ENCODE measurements around the gene ATE1. TPM values are rescaled to one million over a fixed set of nuclear protein-coding genes. Genes with fewer than 3 reads are reported as not detected.
A peak's percentile ranks its signal among the peaks of the same experiment; 100 is the strongest.
"Not testable (repeated sequence)": the region's sequence is repeated elsewhere in the genome, so short reads cannot be mapped to it uniquely, and the experiment has no call there.

The ATE1 gene
- total and polyA plus RNA-seq, 4 donors, result 4.2 to 47.8 (median 13.2) TPM

- WGBS, 2 donors, result 0% methylated on average over 91 to 101 of the region's 101 CpGs
- Histone ChIP-seq H3K9ac (ENCODE audit: insufficient read depth in 1 of 2, low read length in 2 of 2) (peak within 1 kb of the TSS; percentile 55 to 69), H3K4me1 (ENCODE audit: control insufficient read depth in 5 of 5, insufficient read depth in 5 of 5, low read length in 5 of 5) (peaks cover 6 to 12% (median 6%) of the 10 kb centered on the region in 5 donors), H3K27me3 (ENCODE audit: control insufficient read depth in 3 of 3, insufficient read depth in 3 of 3, low read length in 2 of 3) (no peaks in the 10 kb centered on the region), H3K9me3 (ENCODE audit: control insufficient read depth in 4 of 4, insufficient read depth in 3 of 4, low read length in 3 of 4) (no peaks in the 10 kb centered on the region), H3K4me3 (peak within 1 kb of the TSS; percentile 70), H3K27ac (ENCODE audit: low read depth in 1 of 2, low read length in 1 of 2) (peak within 1 kb of the TSS; percentile 92 to 99), H3K36me3 (ENCODE audit: control insufficient read depth in 4 of 4, insufficient read depth in 4 of 4, low read length in 4 of 4) (peaks cover 0 to 8% (median 5%) of the 10 kb centered on the region in 4 donors)
- DNase-seq, result peak; percentile 84 to 90 (median 85)
- TF ChIP-seq, protein P1, sequence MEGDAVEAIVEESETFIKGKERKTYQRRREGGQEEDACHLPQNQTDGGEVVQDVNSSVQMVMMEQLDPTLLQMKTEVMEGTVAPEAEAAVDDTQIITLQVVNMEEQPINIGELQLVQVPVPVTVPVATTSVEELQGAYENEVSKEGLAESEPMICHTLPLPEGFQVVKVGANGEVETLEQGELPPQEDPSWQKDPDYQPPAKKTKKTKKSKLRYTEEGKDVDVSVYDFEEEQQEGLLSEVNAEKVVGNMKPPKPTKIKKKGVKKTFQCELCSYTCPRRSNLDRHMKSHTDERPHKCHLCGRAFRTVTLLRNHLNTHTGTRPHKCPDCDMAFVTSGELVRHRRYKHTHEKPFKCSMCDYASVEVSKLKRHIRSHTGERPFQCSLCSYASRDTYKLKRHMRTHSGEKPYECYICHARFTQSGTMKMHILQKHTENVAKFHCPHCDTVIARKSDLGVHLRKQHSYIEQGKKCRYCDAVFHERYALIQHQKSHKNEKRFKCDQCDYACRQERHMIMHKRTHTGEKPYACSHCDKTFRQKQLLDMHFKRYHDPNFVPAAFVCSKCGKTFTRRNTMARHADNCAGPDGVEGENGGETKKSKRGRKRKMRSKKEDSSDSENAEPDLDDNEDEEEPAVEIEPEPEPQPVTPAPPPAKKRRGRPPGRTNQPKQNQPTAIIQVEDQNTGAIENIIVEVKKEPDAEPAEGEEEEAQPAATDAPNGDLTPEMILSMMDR (IDR thresholded peaks at IDR 0.05; ENCODE audit: control extremely low read depth, extremely low read depth), result peak; percentile 33
- ATAC-seq (ENCODE audit: insufficient read depth, low FRiP score), result peak; percentile 91
These were observed 46.9 kb upstream of the ATE1 start, which contains the start of gene NSMCE4A for GRCh38 chr10:121974535-121975294. Gene NSMCE4A (minus strand): TSS chr10:121975217. CDS start chr10:121975165, 52 bp downstream.

GRCh38 chr10:121974019-121974534 lies 46.2 kb upstream of the ATE1 start:
- TF ChIP-seq, protein P1 (IDR thresholded peaks at IDR 0.05; ENCODE audit: control extremely low read depth, extremely low read depth), result no peak
- Histone ChIP-seq H3K4me3 (peak overlapping the region; percentile 70), H3K9ac (ENCODE audit: insufficient read depth in 1 of 2, low read length in 2 of 2) (peak overlapping the region; percentile 55 to 61), H3K27ac (ENCODE audit: low read depth in 1 of 2, low read length in 1 of 2) (peak overlapping the region; percentile 92 to 99), H3K36me3 (ENCODE audit: control insufficient read depth in 4 of 4, insufficient read depth in 4 of 4, low read length in 4 of 4) (peaks cover 2 to 10% (median 8%) of the 10 kb centered on the region in 4 donors), H3K27me3 (ENCODE audit: control insufficient read depth in 3 of 3, insufficient read depth in 3 of 3, low read length in 2 of 3) (no peaks in the 10 kb centered on the region), H3K9me3 (ENCODE audit: control insufficient read depth in 4 of 4, insufficient read depth in 3 of 4, low read length in 3 of 4) (no peaks in the 10 kb centered on the region), H3K4me1 (ENCODE audit: control insufficient read depth in 5 of 5, insufficient read depth in 5 of 5, low read length in 5 of 5) (peaks cover 6 to 12% (median 6%) of the 10 kb centered on the region in 5 donors)
- DNase-seq (no peak), ATAC-seq (ENCODE audit: insufficient read depth, low FRiP score) (no peak)
- WGBS, 2 donors, result 10 to 13% methylated on average over 21 of the region's 21 CpGs

DNA sequence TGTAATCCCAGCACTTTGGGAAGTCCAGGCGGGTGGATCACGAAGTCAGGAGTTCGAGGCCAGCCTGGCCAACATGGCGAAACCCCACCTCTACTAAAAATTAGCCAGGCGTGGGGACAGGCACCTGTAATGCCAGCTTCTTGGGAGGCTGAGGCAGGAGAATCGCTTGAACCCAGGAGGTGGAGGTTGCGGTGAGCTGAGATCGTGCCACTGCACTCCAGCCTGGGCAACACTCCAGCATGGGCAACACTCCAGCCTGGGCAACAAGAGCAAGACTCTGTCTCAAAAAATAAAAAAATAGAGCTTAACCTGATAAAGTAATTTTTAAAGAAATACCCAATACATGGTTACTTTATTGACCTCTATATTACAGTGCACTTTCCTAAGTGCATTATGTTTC lies 41.3 kb upstream of the ATE1 start:
- not testable (repeated sequence) for DNase-seq; H3K9ac ChIP-seq (ENCODE audit: insufficient read depth in 1 of 2, low read length in 2 of 2); H3K9me3 ChIP-seq (ENCODE audit: control insufficient read depth in 4 of 4, insufficient read depth in 3 of 4, low read length in 3 of 4); ATAC-seq (ENCODE audit: insufficient read depth, low FRiP score); H3K27me3 ChIP-seq (ENCODE audit: control insufficient read depth in 3 of 3, insufficient read depth in 3 of 3, low read length in 2 of 3); H3K4me3 ChIP-seq; H3K27ac ChIP-seq (ENCODE audit: low read depth in 1 of 2, low read length in 1 of 2)
- 79 to 95% methylated on average over 8 of the region's 8 CpGs for WGBS, 2 donors
- Histone ChIP-seq H3K4me1 (ENCODE audit: control insufficient read depth in 5 of 5, insufficient read depth in 5 of 5, low read length in 5 of 5) (peaks cover 3 to 11% (median 6%) of the 10 kb centered on the region in 5 donors), H3K36me3 (ENCODE audit: control insufficient read depth in 4 of 4, insufficient read depth in 4 of 4, low read length in 4 of 4) (peaks cover 26 to 34% (median 30%) of the 10 kb centered on the region in 4 donors)

- ATAC-seq (ENCODE audit: insufficient read depth, low FRiP score) (no peak), DNase-seq (no peak)
- H3K36me3 ChIP-seq (ENCODE audit: control insufficient read depth in 4 of 4, insufficient read depth in 4 of 4, low read length in 4 of 4), result peaks cover 21 to 39% (median 29%) of the 10 kb centered on the region in 4 donors
- H3K9ac ChIP-seq (ENCODE audit: insufficient read depth in 1 of 2, low read length in 2 of 2), result no peak overlapping the region
- H3K4me1 ChIP-seq (ENCODE audit: control insufficient read depth in 5 of 5, insufficient read depth in 5 of 5, low read length in 5 of 5), result no peaks in the 10 kb centered on the region
- no peaks in the 10 kb centered on the region for H3K27me3 ChIP-seq (ENCODE audit: control insufficient read depth in 3 of 3, insufficient read depth in 3 of 3, low read length in 2 of 3)
- no peak overlapping the region for H3K27ac ChIP-seq (ENCODE audit: low read depth in 1 of 2, low read length in 1 of 2)
- no peak overlapping the region for H3K4me3 ChIP-seq
- no peaks in the 10 kb centered on the region for H3K9me3 ChIP-seq (ENCODE audit: control insufficient read depth in 4 of 4, insufficient read depth in 3 of 4, low read length in 3 of 4)
- TF ChIP-seq, protein P1 (IDR thresholded peaks at IDR 0.05; ENCODE audit: control extremely low read depth, extremely low read depth), result no peak
- 90% methylated on average over 3 of the region's 3 CpGs for WGBS, 2 donors
These were observed 38.2 kb upstream of the ATE1 start for GRCh38 chr10:121965996-121966395.
